Skeletal muscle cell (primary cell): ENCODE results near the gene PRDM15.

Source experiments
- DNase-seq: peaks from one replicate; pipeline ENCODE4 v3.0.0-alpha.2; 2010; ENCODE audit warnings: low read depth
- H3K4me3 ChIP-seq: 2 replicates; pipeline ENCODE4 v1.5.1; 2011; ENCODE audit warnings: low read depth, mild to moderate bottlenecking, control low read depth, low read length, moderate library complexity

Gene PRDM15

GRCh38 chr21:41850085-41850484 is 29.1 kb downstream of the PRDM15 start:
- DNase-seq, result no peak

GRCh38 chr21:41848958-41849580 is 30.1 kb downstream of the PRDM15 start:
- no peak for DNase-seq
- H3K4me3 ChIP-seq, result no peak overlapping the region

More at GRCh38 chr21:41850085-41850484, 29.1 kb downstream of the PRDM15 start:
- no peak overlapping the region for H3K4me3 ChIP-seq

GRCh38 chr21:41848533-41848932 is 30.6 kb downstream of the PRDM15 start:
- no peak for DNase-seq
- no peak overlapping the region for H3K4me3 ChIP-seq

- no peak overlapping the region for H3K4me3 ChIP-seq
- DNase-seq, result no peak
Measured at GRCh38 chr21:41847066-41847804, 31.9 kb downstream of the PRDM15 start.

- no peak for DNase-seq
Measured at GRCh38 chr21:41846536-41846935, 32.6 kb downstream of the PRDM15 start.

GRCh38 chr21:41846033-41846317 is 33.2 kb downstream of the PRDM15 start:
- H3K4me3 ChIP-seq, result no peak overlapping the region
- no peak for DNase-seq

More at GRCh38 chr21:41846536-41846935, 32.6 kb downstream of the PRDM15 start:
- no peak overlapping the region for H3K4me3 ChIP-seq

GRCh38 chr21:41845310-41846032 is 33.7 kb downstream of the PRDM15 start:
- no peak for DNase-seq
- H3K4me3 ChIP-seq, result no peak overlapping the region

- DNase-seq, result no peak
- no peak overlapping the region for H3K4me3 ChIP-seq
Measured at GRCh38 chr21:41843584-41843983, 35.6 kb downstream of the PRDM15 start.

GRCh38 chr21:41840880-41841279 is 38.3 kb downstream of the PRDM15 start:
- DNase-seq, result no peak
- H3K4me3 ChIP-seq, result no peak overlapping the region

GRCh38 chr21:41839387-41840000 is 39.6 kb downstream of the PRDM15 start:
- DNase-seq, result no peak
- H3K4me3 ChIP-seq, result no peak overlapping the region

GRCh38 chr21:41837756-41838297 is 41.3 kb downstream of the PRDM15 start:
- H3K4me3 ChIP-seq, result no peak overlapping the region
- no peak for DNase-seq

GRCh38 chr21:41836166-41837015 is 42.8 kb downstream of the PRDM15 start:
- no peak for DNase-seq

GRCh38 chr21:41835711-41836154 is 43.4 kb downstream of the PRDM15 start:
- no peak overlapping the region for H3K4me3 ChIP-seq

More at GRCh38 chr21:41836166-41837015, 42.8 kb downstream of the PRDM15 start:
- no peak overlapping the region for H3K4me3 ChIP-seq

GRCh38 chr21:41834926-41835663 is 44.0 kb downstream of the PRDM15 start:
- no peak overlapping the region for H3K4me3 ChIP-seq
- DNase-seq, result no peak

More at GRCh38 chr21:41835711-41836154, 43.4 kb downstream of the PRDM15 start:
- no peak for DNase-seq

GRCh38 chr21:41834252-41834925 is 44.8 kb downstream of the PRDM15 start:
- no peak overlapping the region for H3K4me3 ChIP-seq
- DNase-seq, result no peak

- DNase-seq, result no peak
- H3K4me3 ChIP-seq, result no peak overlapping the region
Measured at GRCh38 chr21:41833497-41834115, 45.5 kb downstream of the PRDM15 start.
